ENCODE results near the gene KAT6B.

Gene KAT6B

GRCh38 chr10:74924251-74924963 is 98.0 kb downstream of the KAT6B start:
- DNase-seq, result no peak

- no peak for DNase-seq
These were observed 98.9 kb downstream of the KAT6B start for GRCh38 chr10:74925291-74925690.

GRCh38 chr10:74925708-74926107 is 99.3 kb downstream of the KAT6B start:
- DNase-seq, result no peak

GRCh38 chr10:74926791-74927585 is 100.6 kb downstream of the KAT6B start:
- no peak for DNase-seq

GRCh38 chr10:74927701-74928100 is 101.3 kb downstream of the KAT6B start:
- no peak for DNase-seq

- DNase-seq, result no peak
These were observed 102.4 kb downstream of the KAT6B start for GRCh38 chr10:74928742-74929191.

- DNase-seq, result no peak
These were observed 102.8 kb downstream of the KAT6B start for GRCh38 chr10:74929197-74929596.

GRCh38 chr10:74930965-74931364 is 104.6 kb downstream of the KAT6B start:
- DNase-seq, result no peak

GRCh38 chr10:74932648-74933047 is 106.2 kb downstream of the KAT6B start:
- DNase-seq, result no peak

GRCh38 chr10:74934100-74934812 is 107.9 kb downstream of the KAT6B start:
- no peak for DNase-seq

- DNase-seq, result no peak
These were observed 110.3 kb downstream of the KAT6B start for GRCh38 chr10:74936577-74937265.

GRCh38 chr10:74937266-74937856 is 111.0 kb downstream of the KAT6B start:
- DNase-seq, result no peak

GRCh38 chr10:74944205-74944604 is 117.8 kb downstream of the KAT6B start:
- DNase-seq, result no peak

GRCh38 chr10:74947781-74948401 is 121.5 kb downstream of the KAT6B start:
- no peak for DNase-seq

- DNase-seq, result peak; percentile 8
These were observed 122.8 kb downstream of the KAT6B start for GRCh38 chr10:74949034-74949832.

GRCh38 chr10:74949843-74950765 is 123.7 kb downstream of the KAT6B start:
- DNase-seq, result no peak

- no peak for DNase-seq
These were observed 126.8 kb downstream of the KAT6B start for GRCh38 chr10:74953214-74953613.

GRCh38 chr10:74955796-74956195 is 129.4 kb downstream of the KAT6B start:
- DNase-seq, result no peak

GRCh38 chr10:74956555-74957111 is 130.2 kb downstream of the KAT6B start:
- DNase-seq, result no peak
